ENCODE results near the gene AGAP2. TPM values are rescaled to one million over a fixed set of nuclear protein-coding genes. Genes with fewer than 3 reads are reported as not detected.
A peak's percentile ranks its signal among the peaks of the same experiment; 100 is the strongest.
"Not testable (repeated sequence)": the region's sequence is repeated elsewhere in the genome, so short reads cannot be mapped to it uniquely, and the experiment has no call there.

Gene AGAP2
- total RNA-seq, 4 donors from 2014 or later, result 2.5 to 11.2 (median 3.6) TPM

DNA sequence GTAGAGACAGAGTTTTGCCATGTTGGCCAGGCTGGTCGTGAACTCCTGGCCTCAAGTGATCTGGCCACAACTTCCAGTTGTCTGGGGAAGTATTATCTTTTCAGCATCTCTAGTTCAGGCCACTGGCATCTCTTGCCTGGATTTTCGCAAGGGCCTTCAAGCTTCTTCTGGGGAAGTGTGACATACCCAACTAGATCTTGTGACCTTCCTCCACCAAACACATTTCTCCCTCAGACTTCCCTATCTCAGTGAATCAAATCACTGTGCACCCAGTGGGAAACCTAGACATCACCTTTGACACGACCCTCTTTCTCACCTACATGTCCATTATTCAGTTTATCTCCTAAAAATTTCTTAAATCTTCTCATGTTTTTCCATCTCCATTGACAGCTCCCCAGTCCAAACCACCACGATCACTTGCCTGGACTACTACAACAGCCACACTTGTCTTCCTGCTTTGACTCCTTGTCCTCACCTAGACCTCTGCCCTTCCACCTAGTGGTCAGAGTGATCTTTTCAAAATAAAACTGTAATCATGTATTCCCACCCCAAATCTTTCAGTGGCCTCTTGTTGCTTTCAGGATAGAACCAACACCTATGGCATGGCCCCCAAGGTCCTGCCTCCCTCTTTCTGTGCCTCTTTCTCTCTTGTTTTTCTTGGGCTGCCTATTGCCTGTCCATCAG, 37.2 kb upstream of the AGAP2 start:
- H3K27ac ChIP-seq (replicated peaks in 1 of 4), result no peak overlapping the region
- 76% methylated on average over 4 of the region's 4 CpGs for WGBS

GRCh38 chr12:57775044-57775443, 36.5 kb upstream of the AGAP2 start:
- Histone ChIP-seq H3K36me3 (peaks cover 0 to 32% (median 5%) of the 10 kb centered on the region in 4 donors), H3K9me3 (no peaks in the 10 kb centered on the region), H3K4me3 (no peak overlapping the region), H3K27me3 (no peaks in the 10 kb centered on the region), H3K4me1 (peaks cover 13 to 29% (median 22%) of the 10 kb centered on the region in 4 donors), H3K27ac (replicated peaks in 1 of 4) (no peak overlapping the region)
- TF ChIP-seq CTCF (IDR thresholded peaks at IDR 0.05) (no peak), EP300 (IDR thresholded peaks at IDR 0.05) (no peak), POLR2A (IDR thresholded peaks at IDR 0.05; ENCODE audit: low read depth) (no peak), POLR2AphosphoS5 (IDR thresholded peaks at IDR 0.05) (no peak)
- 87% methylated on average over 3 of the region's 3 CpGs for WGBS
- DNase-seq (ENCODE audit: extremely low spot score), result no peak
- intact Hi-C loops (cut with DNase I), result no loop called here

More for the DNA sequence above, 37.2 kb upstream of the AGAP2 start:
- Histone ChIP-seq H3K4me1 (peaks cover 13 to 27% (median 21%) of the 10 kb centered on the region in 4 donors), H3K27me3 (no peaks in the 10 kb centered on the region), H3K36me3 (peaks cover 0 to 34% (median 8%) of the 10 kb centered on the region in 4 donors), H3K9me3 (no peaks in the 10 kb centered on the region), H3K4me3 (no peak overlapping the region)
- intact Hi-C loops (cut with DNase I), result no loop called here
- DNase-seq (ENCODE audit: extremely low spot score), result no peak
- TF ChIP-seq POLR2AphosphoS5 (IDR thresholded peaks at IDR 0.05) (no peak), EP300 (IDR thresholded peaks at IDR 0.05) (no peak), POLR2A (IDR thresholded peaks at IDR 0.05; ENCODE audit: low read depth) (no peak), CTCF (IDR thresholded peaks at IDR 0.05) (no peak)

DNA sequence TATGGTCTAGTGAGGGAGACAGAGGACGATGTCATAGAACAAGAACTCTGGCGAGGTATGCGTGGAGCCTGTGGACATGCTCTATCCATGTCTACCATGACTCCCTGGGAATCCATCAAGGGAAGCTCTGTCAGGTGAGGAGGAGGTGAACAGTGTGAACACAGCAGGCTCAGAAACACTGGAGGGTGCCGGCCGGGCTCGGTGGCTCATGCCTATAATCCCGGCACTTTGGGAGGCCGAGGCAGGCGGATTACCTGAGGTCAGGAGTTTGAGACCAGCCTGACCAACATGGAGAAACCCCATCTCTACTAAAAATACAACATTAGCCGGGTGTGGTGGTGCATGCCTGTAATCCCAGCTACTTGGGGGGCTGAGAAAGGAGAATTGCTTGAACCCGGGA, 36.1 kb upstream of the AGAP2 start:
- Histone ChIP-seq H3K4me1 (peaks cover 13 to 29% (median 22%) of the 10 kb centered on the region in 4 donors), H3K36me3 (peaks cover 0 to 34% (median 8%) of the 10 kb centered on the region in 4 donors)
- intact Hi-C loops (cut with DNase I); H3K27ac ChIP-seq (replicated peaks in 1 of 4); H3K4me3 ChIP-seq; H3K9me3 ChIP-seq; DNase-seq (ENCODE audit: extremely low spot score); H3K27me3 ChIP-seq: not testable (repeated sequence)
- WGBS, result 92% methylated on average over 8 of the region's 11 CpGs

DNA sequence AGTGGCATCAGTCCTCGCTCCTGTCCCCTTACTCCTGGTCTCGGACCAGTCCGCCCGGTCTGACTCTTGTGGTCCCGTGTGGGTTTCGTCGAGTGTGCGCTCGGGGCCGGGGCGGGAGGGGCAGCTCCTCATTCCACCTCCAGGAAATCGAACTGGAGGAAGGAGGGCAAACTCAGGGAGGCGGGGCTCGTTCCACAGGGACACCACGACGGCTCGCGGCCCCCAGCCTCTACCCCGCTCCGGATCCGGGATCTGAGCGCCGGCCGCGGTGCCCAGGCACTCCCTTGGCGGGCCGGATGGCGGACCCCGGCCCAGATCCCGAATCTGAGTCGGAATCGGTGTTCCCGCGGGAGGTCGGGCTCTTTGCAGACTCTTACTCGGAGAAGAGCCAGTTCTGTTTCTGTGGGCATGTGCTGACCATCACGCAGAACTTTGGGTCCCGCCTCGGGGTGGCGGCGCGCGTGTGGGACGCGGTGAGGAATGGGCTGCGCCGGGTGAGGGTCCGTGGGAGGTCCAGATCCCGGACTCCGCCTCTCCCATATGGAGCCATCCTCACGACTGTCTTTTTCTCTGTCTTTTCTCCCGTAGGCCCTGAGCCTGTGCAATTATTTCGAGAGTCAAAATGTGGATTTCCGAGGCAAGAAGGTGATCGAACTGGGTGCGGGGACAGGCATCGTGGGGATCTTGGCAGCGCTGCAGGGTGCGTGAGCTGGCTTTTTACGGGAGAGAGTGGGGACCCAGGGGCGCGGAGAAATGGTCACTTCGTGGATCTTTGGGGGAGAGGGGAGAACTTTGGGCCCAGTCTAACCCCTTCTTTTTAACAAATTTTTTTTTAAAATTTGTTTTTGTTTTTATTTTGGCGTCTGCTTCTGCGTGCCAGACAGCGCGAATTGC, 34.1 kb upstream of the AGAP2 start, which contains the start of gene EEF1AKMT3:
Gene EEF1AKMT3 (plus strand): TSS at position 186 of the 894 bp plus-strand sequence. CDS start 111 bp downstream, at position 297.
- no peak for DNase-seq (ENCODE audit: extremely low spot score)

More for the DNA sequence above, 34.1 kb upstream of the AGAP2 start, which contains the start of gene EEF1AKMT3:
- WGBS, result 6% methylated on average over 36 of the region's 67 CpGs
- H3K27me3 ChIP-seq, result no peaks in the 10 kb centered on the region
- peak within 1 kb of the TSS; percentile 90 to 95 (median 94) for H3K27ac ChIP-seq (replicated peaks in 1 of 4)
- peaks cover 0 to 43% (median 23%) of the 10 kb centered on the region in 4 donors for H3K36me3 ChIP-seq
- H3K9me3 ChIP-seq, result no peaks in the 10 kb centered on the region
- intact Hi-C loops (cut with DNase I), result no loop called here
- H3K4me1 ChIP-seq, result peaks cover 13 to 29% (median 22%) of the 10 kb centered on the region in 4 donors
- TF ChIP-seq CTCF (IDR thresholded peaks at IDR 0.05) (no peak), EP300 (IDR thresholded peaks at IDR 0.05) (no peak), POLR2A (IDR thresholded peaks at IDR 0.05; ENCODE audit: low read depth) (no peak)
- peak within 1 kb of the TSS; percentile 70 to 82 (median 76) for H3K4me3 ChIP-seq

Data from esophagus muscularis mucosa (tissue), 4 donors.